ENCODE results near the gene LARP4B. TPM values are rescaled to one million over a fixed set of nuclear protein-coding genes. Genes with fewer than 3 reads are reported as not detected.

The LARP4B gene
- total RNA-seq, 2 donors from 2014 or later: 42.2 to 70.6 TPM

DNA sequence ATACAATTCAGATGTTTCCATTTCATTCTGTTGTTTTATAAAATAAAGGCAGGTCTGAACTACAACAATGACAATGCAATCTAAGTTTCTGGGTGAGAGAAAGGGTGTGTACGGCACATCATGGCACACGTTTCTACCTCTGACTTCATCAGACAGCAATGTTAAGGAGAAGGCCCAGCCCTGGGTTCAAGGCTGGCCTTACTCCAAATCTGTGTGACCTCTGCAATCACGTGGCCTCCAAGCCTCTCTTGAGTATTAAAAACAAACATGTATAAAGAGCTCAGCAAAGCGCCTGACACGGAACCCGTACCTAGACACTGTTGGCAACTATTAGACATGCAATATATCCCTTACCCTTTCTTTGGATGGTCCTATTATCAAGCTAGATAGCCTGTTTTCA is 114.1 kb downstream of the LARP4B start:
- Histone ChIP-seq H3K9me3 (no peaks in the 10 kb centered on the region), H3K27me3 (replicated peaks; ENCODE audit: insufficient read depth) (no peaks in the 10 kb centered on the region), H3K4me3 (no peak overlapping the region), H3K36me3 (peaks cover 49% of the 10 kb centered on the region), H3K27ac (no peak overlapping the region), H3K4me1 (ENCODE audit: control insufficient read depth in 1 of 2, low read depth in 2 of 2) (no peaks in the 10 kb centered on the region)
- ATAC-seq (ENCODE audit: insufficient number of reproducible peaks, low FRiP score, low read depth) (no peak), DNase-seq (ENCODE audit: low spot score) (no peak)
- TF ChIP-seq CTCF (IDR thresholded peaks at IDR 0.05): no peak

DNA sequence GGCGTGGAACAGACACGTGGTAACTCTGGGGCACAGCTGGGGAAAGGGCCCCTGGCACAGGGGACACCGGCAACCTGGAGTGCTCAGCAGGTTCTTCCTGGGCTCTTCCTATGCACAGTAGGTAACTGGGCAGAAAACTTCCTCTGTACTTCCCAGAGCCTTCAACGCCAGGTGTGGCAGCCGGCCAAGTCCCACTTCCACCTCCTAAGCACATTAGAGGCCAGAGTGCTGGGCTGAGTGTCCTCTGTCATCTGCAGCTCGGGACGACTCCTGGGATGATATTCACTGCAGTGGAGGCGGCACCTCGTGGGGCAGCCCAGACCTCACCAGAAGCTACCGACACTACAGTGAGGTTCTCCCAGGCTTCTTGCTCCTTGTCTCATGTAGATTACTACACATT is 114.5 kb downstream of the LARP4B start:
- no peak for DNase-seq (ENCODE audit: low spot score)
- ATAC-seq (ENCODE audit: insufficient number of reproducible peaks, low FRiP score, low read depth): no peak
- Histone ChIP-seq H3K4me3 (no peak overlapping the region), H3K27ac (no peak overlapping the region), H3K36me3 (peaks cover 53% of the 10 kb centered on the region), H3K9me3 (no peaks in the 10 kb centered on the region), H3K27me3 (replicated peaks; ENCODE audit: insufficient read depth) (no peaks in the 10 kb centered on the region), H3K4me1 (ENCODE audit: control insufficient read depth in 1 of 2, low read depth in 2 of 2) (no peaks in the 10 kb centered on the region)
- TF ChIP-seq CTCF (IDR thresholded peaks at IDR 0.05): no peak

GRCh38 chr10:816091-816477 is 115.4 kb downstream of the LARP4B start:
- Histone ChIP-seq H3K27ac (no peak overlapping the region), H3K36me3 (peaks cover 49% of the 10 kb centered on the region), H3K9me3 (no peaks in the 10 kb centered on the region), H3K27me3 (replicated peaks; ENCODE audit: insufficient read depth) (no peaks in the 10 kb centered on the region), H3K4me3 (no peak overlapping the region), H3K4me1 (ENCODE audit: control insufficient read depth in 1 of 2, low read depth in 2 of 2) (no peaks in the 10 kb centered on the region)
- ATAC-seq (ENCODE audit: insufficient number of reproducible peaks, low FRiP score, low read depth) (no peak), DNase-seq (ENCODE audit: low spot score) (no peak)
- no peak for TF ChIP-seq CTCF (IDR thresholded peaks at IDR 0.05)

DNA sequence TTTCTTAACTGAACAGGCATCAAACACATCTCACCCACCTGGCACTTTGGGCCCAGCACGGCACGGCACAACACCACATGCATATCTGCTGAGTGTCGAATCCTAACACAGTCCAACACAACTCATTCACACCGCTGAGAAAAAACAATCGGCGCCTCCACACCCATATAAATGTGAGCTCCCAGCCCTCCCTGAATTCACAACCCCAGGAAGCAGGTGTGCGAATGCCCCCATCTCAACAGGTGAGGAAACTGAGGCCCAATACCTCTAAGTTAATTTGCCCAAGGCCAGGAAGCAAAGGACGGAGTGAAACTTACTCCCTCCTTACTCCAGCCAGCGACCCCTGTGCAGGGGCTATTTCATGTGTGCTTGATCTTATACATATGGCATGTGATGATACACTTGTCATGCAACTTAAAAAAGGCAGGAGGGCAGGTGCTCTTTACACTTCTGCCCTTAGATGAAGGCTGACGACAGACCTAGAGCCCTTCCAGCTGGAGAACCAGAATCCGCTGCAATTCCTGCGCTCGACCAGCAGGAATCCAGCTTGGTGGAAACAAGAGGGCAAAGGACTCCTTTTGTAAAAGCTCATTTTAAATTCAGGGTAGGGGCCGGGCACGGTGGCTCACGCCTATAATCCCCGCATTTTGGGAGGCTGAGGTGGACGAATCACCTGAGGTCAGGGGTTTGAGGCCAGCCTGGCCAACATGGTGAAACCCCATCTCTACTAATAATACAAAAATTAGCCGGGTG is 116.0 kb downstream of the LARP4B start:
- H3K27me3 ChIP-seq (replicated peaks; ENCODE audit: insufficient read depth): no peaks in the 10 kb centered on the region
- H3K36me3 ChIP-seq: peaks cover 49% of the 10 kb centered on the region
- H3K9me3 ChIP-seq: no peaks in the 10 kb centered on the region
- DNase-seq (ENCODE audit: low spot score): no peak
- H3K4me3 ChIP-seq: no peak overlapping the region
- no peak overlapping the region for H3K27ac ChIP-seq
- no peaks in the 10 kb centered on the region for H3K4me1 ChIP-seq (ENCODE audit: control insufficient read depth in 1 of 2, low read depth in 2 of 2)
- no peak for TF ChIP-seq CTCF (IDR thresholded peaks at IDR 0.05)
- ATAC-seq (ENCODE audit: insufficient number of reproducible peaks, low FRiP score, low read depth): no peak

DNA sequence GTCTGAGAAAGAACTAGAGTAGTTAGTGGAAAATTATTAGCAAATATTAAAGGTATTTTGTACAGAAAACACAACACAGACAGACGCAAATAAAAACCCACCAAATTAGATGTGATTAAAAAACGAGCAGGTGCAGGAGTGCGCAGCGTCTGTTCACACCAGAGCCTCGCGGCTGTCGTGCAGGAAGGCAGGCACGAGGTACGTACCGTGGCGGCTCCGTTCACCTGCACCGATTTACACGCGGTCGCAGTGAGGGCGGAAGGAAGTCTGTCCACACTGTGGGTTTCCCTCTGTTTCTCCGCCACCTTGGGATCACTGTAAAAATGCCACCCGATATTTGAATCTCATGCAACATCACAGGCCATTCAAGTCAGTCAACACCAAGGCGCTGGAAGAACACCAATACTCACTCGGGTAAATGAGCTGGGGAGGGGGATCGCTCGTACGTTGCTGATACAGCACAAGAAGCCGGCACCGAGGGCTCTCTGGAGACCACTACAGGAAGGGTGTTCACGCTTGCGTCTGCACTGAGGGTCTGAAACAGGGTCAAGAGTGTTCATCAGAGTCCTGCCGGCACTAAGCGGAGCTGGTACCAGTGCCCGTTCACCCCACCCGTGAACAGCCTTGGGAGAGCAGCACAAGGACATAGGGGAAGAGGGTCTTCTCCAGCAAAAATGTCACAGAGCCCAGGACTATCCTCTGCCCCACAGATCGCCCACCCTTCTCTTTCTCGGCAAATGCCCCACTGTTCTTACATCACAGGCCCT is 116.8 kb downstream of the LARP4B start:
- Histone ChIP-seq H3K4me1 (ENCODE audit: control insufficient read depth in 1 of 2, low read depth in 2 of 2) (no peaks in the 10 kb centered on the region), H3K27ac (no peak overlapping the region), H3K9me3 (no peaks in the 10 kb centered on the region), H3K4me3 (no peak overlapping the region), H3K36me3 (peaks cover 44% of the 10 kb centered on the region), H3K27me3 (replicated peaks; ENCODE audit: insufficient read depth) (no peaks in the 10 kb centered on the region)
- no peak for DNase-seq (ENCODE audit: low spot score)
- no peak for ATAC-seq (ENCODE audit: insufficient number of reproducible peaks, low FRiP score, low read depth)
- TF ChIP-seq CTCF (IDR thresholded peaks at IDR 0.05): no peak

Measured in thoracic aorta (tissue), 2 donors.